D721Med (cell line): ENCODE data around the gene ADGRG4.

ENCODE experiments used
- DNase-seq: peaks from one replicate; pipeline ENCODE4 v3.0.0; 2011; ENCODE audit warnings: low spot score; ENCODE audit not compliant: insufficient read length
- FAIRE-seq: peaks from 2 replicates; lab custom pipeline; 2011; peaks lifted over from hg19 to GRCh38; lab: Jason Lieb, UNC
- TF ChIP-seq, protein P1 (sequence below): IDR thresholded peaks from 2 replicates; pipeline ENCODE4 v1.5.1; 2012; ENCODE audit warnings: mild to moderate bottlenecking, control low read depth; ENCODE audit not compliant: insufficient read depth; ENCODE audit errors: missing control alignments

ADGRG4 gene

DNA sequence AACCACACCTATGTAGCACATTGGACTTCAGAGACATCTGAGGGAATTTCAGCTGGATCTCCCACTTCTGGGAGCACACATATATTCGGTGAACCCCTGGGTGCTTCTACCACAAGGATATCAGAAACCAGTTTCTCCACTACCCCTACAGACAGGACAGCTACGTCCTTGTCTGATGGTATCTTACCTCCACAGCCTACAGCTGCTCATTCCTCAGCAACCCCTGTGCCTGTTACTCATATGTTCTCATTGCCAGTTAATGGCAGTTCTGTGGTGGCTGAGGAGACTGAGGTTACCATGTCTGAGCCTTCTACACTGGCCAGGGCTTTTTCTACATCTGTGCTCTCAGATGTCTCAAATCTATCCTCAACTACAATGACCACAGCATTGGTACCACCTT is 45.7 kb downstream of the ADGRG4 start:
- no peak for FAIRE-seq
- no peak for DNase-seq
- TF ChIP-seq, protein P1, sequence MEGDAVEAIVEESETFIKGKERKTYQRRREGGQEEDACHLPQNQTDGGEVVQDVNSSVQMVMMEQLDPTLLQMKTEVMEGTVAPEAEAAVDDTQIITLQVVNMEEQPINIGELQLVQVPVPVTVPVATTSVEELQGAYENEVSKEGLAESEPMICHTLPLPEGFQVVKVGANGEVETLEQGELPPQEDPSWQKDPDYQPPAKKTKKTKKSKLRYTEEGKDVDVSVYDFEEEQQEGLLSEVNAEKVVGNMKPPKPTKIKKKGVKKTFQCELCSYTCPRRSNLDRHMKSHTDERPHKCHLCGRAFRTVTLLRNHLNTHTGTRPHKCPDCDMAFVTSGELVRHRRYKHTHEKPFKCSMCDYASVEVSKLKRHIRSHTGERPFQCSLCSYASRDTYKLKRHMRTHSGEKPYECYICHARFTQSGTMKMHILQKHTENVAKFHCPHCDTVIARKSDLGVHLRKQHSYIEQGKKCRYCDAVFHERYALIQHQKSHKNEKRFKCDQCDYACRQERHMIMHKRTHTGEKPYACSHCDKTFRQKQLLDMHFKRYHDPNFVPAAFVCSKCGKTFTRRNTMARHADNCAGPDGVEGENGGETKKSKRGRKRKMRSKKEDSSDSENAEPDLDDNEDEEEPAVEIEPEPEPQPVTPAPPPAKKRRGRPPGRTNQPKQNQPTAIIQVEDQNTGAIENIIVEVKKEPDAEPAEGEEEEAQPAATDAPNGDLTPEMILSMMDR: no peak

DNA sequence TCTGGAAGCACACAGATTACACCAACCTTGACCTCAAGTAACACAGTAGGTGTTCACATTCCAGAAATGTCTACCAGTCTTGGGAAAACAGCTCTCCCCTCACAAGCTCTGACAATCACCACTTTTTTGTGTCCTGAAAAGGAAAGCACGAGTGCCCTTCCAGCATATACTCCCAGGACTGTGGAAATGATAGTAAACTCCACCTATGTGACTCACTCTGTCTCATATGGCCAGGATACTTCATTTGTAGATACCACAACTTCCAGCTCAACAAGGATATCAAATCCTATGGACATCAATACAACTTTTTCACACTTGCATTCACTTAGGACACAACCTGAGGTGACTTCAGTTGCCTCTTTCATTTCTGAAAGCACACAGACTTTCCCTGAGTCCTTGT is 46.9 kb downstream of the ADGRG4 start:
- TF ChIP-seq, protein P1: no peak
- FAIRE-seq (no peak), DNase-seq (no peak)

GRCh38 chrX:136353526-136354093 is 52.8 kb downstream of the ADGRG4 start:
- TF ChIP-seq, protein P1: no peak
- no peak for FAIRE-seq
- DNase-seq: no peak

GRCh38 chrX:136354201-136354600 is 53.4 kb downstream of the ADGRG4 start:
- TF ChIP-seq, protein P1: no peak

DNA sequence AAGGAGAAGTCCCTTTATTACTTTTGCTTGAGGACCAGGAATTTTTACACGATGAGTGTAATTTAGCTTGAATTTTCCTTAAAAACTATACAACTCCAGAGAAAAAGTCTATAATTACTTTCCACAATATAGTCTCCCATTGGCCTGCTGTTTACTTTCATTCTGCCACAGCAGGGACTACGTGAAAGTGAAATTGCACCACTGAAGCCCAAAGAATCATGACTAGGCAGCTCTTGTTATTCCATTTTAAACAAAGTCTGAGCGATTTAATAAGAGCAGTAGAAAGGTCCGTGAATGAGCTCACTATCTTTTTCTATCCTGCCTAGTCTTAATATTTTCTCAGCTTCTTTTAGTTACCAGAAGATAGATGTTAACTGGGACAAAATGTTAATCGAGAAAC is 68.6 kb downstream of the ADGRG4 start:
- no peak for FAIRE-seq
- no peak for DNase-seq
- TF ChIP-seq, protein P1: no peak

More at GRCh38 chrX:136354201-136354600, 53.4 kb downstream of the ADGRG4 start:
- no peak for FAIRE-seq
- DNase-seq: no peak

GRCh38 chrX:136376713-136377112 is 76.0 kb downstream of the ADGRG4 start:
- no peak for DNase-seq

More at GRCh38 chrX:136376713-136377112, 76.0 kb downstream of the ADGRG4 start:
- TF ChIP-seq, protein P1: no peak
- FAIRE-seq: no peak
